T-cell (primary cell): ENCODE data around the gene WDR26. TPM values are rescaled to one million over a fixed set of nuclear protein-coding genes. Genes with fewer than 3 reads are reported as not detected.
"Not testable (repeated sequence)": the region's sequence is repeated elsewhere in the genome, so short reads cannot be mapped to it uniquely, and the experiment has no call there.

Experiments
- ATAC-seq, 4 experiments: fragments of 200-7000 bp in 3 of 4; fragments of 150-1000 bp in 1 of 4; cut with Tn5 transposase; replicated peaks in 1 of 4; 1 replicate in 3 of 4; 2 replicates in 1 of 4; pipeline ENCODE4 v1.10.0; 2021; ENCODE audit warnings: moderate library complexity in 3 of 4, mild to moderate bottlenecking in 2 of 4, moderate number of reproducible peaks in 1 of 4
- CTCF ChIA-PET, 2 donors: fragments of 300-600 bp; sonication (Branson Sonifier 250); formaldehyde crosslinking; loops; one replicate each; lab custom pipeline; 2022; ENCODE audit warnings: antibody characterized with exemption in 2 of 2; lab: Charles Lee
- POLR2A ChIA-PET, 2 donors: fragments of 300-600 bp; sonication (Branson Sonifier 250); formaldehyde crosslinking; loops; one replicate each; lab custom pipeline; 2022; ENCODE audit warnings: antibody characterized with exemption in 2 of 2; lab: Charles Lee
- DNase-seq, 35 experiments: peaks; one replicate each; pipeline versions ENCODE4 v3.0.0 to v3.0.0-alpha.2; 2013 to 2023
- H3K27ac ChIP-seq: one replicate; pipeline ENCODE4 v1.5.1; 2013; ENCODE audit warnings: low read length
- H3K27me3 ChIP-seq, 2 experiments: replicated peaks in 1 of 2; 1 replicate in 1 of 2; 2 replicates in 1 of 2; pipeline versions ENCODE4 v1.6.1 to v1.7.0; 2013; ENCODE audit warnings: low read length in 1 of 2, mixed read lengths in 1 of 2; ENCODE audit not compliant: control insufficient read depth in 2 of 2, insufficient read depth in 2 of 2; ENCODE audit errors: extremely low read depth in 1 of 2
- H3K36me3 ChIP-seq, 2 donors: 1 replicate in 1 of 2; 2 replicates in 1 of 2; pipeline versions ENCODE4 v1.6.1 to v1.7.0; 2013; ENCODE audit warnings: low read length in 1 of 2; ENCODE audit not compliant: control insufficient read depth in 2 of 2, insufficient read depth in 1 of 2; ENCODE audit errors: extremely low read depth in 1 of 2
- H3K4me1 ChIP-seq, 2 experiments: 1 replicate in 1 of 2; 2 replicates in 1 of 2; pipeline versions ENCODE4 v1.6.1 to v1.7.0; 2013; ENCODE audit warnings: low read length in 2 of 2, mixed read lengths in 1 of 2; ENCODE audit not compliant: insufficient read depth in 2 of 2, control insufficient read depth in 1 of 2; ENCODE audit errors: extremely low read depth in 1 of 2
- H3K4me3 ChIP-seq, 2 donors: 1 replicate in 1 of 2; 2 replicates in 1 of 2; pipeline versions ENCODE4 v1.5.1 to v1.7.0; 2013; ENCODE audit warnings: mild to moderate bottlenecking in 2 of 2, low read length in 1 of 2, moderate library complexity in 1 of 2; ENCODE audit not compliant: control insufficient read depth in 1 of 2; ENCODE audit errors: extremely low read depth in 1 of 2
- H3K9me3 ChIP-seq: 2 replicates; pipeline ENCODE4 v1.7.0; 2013
- H3K27ac Mint-ChIP-seq, 2 donors: one replicate each; pipeline ENCODE4 v1.8.0; 2020 to 2021; ENCODE audit warnings: mild to moderate bottlenecking in 2 of 2, mixed read lengths in 2 of 2
- H3K27me3 Mint-ChIP-seq, 2 donors: one replicate each; pipeline ENCODE4 v1.8.0; 2021 to 2022; ENCODE audit warnings: mixed read lengths in 2 of 2
- H3K36me3 Mint-ChIP-seq: one replicate; pipeline ENCODE4 v1.8.0; 2021; ENCODE audit warnings: mixed read lengths
- H3K4me1 Mint-ChIP-seq, 3 donors: one replicate each; pipeline ENCODE4 v1.8.0; 2020 to 2022; ENCODE audit warnings: mixed read lengths in 3 of 3, mild to moderate bottlenecking in 1 of 3
- H3K4me3 Mint-ChIP-seq, 3 donors: one replicate each; pipeline ENCODE4 v1.8.0; 2020 to 2022; ENCODE audit warnings: mild to moderate bottlenecking in 3 of 3, mixed read lengths in 3 of 3, moderate library complexity in 3 of 3
- H3K9me3 Mint-ChIP-seq, 3 donors: one replicate each; pipeline ENCODE4 v1.8.0; 2020 to 2022; ENCODE audit warnings: mixed read lengths in 3 of 3
- WGBS: methylation state at CpG from one replicate; pipeline ENCODE4 v1.1.5; 2013; ENCODE audit warnings: missing lambda C conversion rate; ENCODE audit not compliant: insufficient coverage; 5-methylcytosine and 5-hydroxymethylcytosine counted together
- total RNA-seq, 35 experiments: library from RNA in 6 of 35; stranded (reverse) in 6 of 35; fragments of 120-200 nt in 1 of 35; gene quantifications; one replicate each; pipeline versions ENCODE4 v1.2.1 to v1.2.4 and lab custom pipeline; 2013 to 2026

Gene WDR26
- total RNA-seq, 5 donors from 2014 or later (not counting 1 experiment from before 2014, with no cell fraction given): 90.7 to 166 (median 96.3) TPM

DNA sequence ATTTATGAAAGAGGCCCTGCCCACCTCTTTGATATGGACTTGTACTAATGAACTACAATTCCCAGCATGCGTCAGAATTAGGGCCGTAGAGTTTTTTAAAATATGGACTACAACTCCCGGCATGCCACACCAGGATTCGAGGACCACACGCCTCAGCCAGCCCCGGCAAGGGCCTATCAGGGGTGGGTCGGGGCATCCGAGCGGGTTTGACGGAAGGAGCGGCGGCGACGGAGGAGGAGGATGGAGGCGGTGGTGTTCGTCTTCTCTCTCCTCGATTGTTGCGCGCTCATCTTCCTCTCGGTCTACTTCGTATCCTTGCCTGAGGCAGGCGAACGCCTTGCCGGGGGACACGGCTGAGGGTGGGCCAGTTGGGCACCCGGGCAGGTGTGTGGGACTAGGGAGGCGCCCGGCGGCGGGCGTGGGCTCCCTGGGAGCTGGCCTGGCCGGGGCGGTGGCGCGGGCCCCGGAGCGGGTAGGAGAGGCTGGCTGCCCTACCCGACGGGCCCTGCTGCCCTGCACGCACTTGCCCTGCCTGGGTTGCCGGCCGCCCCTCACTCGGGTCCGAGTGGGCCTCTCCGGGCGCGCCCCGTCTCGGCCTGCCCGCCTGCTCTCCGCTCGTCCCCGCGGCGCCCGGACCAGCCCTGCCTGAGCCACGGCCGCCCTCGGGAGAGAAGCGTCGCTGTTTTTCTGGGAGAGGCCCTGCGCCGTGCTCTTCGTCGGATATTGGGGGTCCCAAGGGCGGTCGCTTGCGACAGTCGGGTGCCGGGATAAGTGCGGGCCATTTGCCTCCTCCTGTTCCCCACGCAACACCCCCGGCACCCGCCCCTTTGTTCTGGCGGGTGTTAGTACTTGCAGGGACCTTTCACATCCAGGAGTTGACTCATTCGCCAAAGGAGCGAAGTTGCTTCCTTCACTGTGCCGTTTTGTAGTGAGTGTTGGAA lies 77.6 kb downstream of the WDR26 start, which contains the start of gene CNIH4:
Gene CNIH4, plus strand, starts transcription at position 195 of the 941 bp plus-strand sequence. Its CDS starts 46 bp downstream, at position 241.
- Histone ChIP-seq H3K27ac (peak within 1 kb of the TSS; percentile 48), H3K36me3 (no peaks in the 10 kb centered on the region), H3K9me3 (no peaks in the 10 kb centered on the region), H3K27me3 (no peaks in the 10 kb centered on the region), H3K4me1 (peaks cover 14 to 31% of the 10 kb centered on the region in 2 experiments), H3K4me3 (peak within 1 kb of the TSS; percentile 57 to 74)
- ATAC-seq (peak; percentile 99), DNase-seq (peak; percentile 80 to 95 (median 91))
- under 1% methylated on average over 60 of the region's 78 CpGs for WGBS
- peak within 1 kb of the TSS; percentile 87 to 97 (median 91) for H3K4me3 Mint-ChIP-seq
- H3K36me3 Mint-ChIP-seq: peaks cover 4% of the 10 kb centered on the region
- ChIA-PET POLR2A (interaction anchor here (0.5 to 0.9 kb wide), 2 partner anchors 54 to 72 kb away, joined by 3 to 8 read pairs; no protein-coding TSS in a partner anchor), CTCF (interaction anchor here in 1 of 2 donors (1.5 kb wide), 1 partner anchor 74 kb away, joined by 3 read pairs; no protein-coding TSS in a partner anchor)
- peak within 1 kb of the TSS; percentile 86 to 87 for H3K27ac Mint-ChIP-seq
- no peaks in the 10 kb centered on the region for H3K27me3 Mint-ChIP-seq
- no peaks in the 10 kb centered on the region for H3K9me3 Mint-ChIP-seq
- peaks cover 24 to 46% (median 46%) of the 10 kb centered on the region in 3 donors for H3K4me1 Mint-ChIP-seq

GRCh38 chr1:224353975-224354925 lies 80.3 kb downstream of the WDR26 start:
- DNase-seq (no peak), ATAC-seq (no peak)
- Histone ChIP-seq H3K27ac (no peak overlapping the region), H3K9me3 (no peaks in the 10 kb centered on the region), H3K27me3 (no peaks in the 10 kb centered on the region), H3K4me1 (peaks cover 11 to 19% of the 10 kb centered on the region in 2 experiments), H3K36me3 (no peaks in the 10 kb centered on the region), H3K4me3 (no peak overlapping the region)
- POLR2A ChIA-PET: interaction anchor here in 1 of 2 donors (0.5 kb wide), 1 partner anchor 69 kb away, joined by 3 read pairs; no protein-coding TSS in a partner anchor
- WGBS: 100% methylated on average over 2 of the region's 5 CpGs
- H3K36me3 Mint-ChIP-seq: no peaks in the 10 kb centered on the region
- CTCF ChIA-PET: no interaction called here
- peaks cover 20 to 32% (median 28%) of the 10 kb centered on the region in 3 donors for H3K4me1 Mint-ChIP-seq
- H3K9me3 Mint-ChIP-seq: no peaks in the 10 kb centered on the region
- no peak overlapping the region for H3K4me3 Mint-ChIP-seq
- H3K27ac Mint-ChIP-seq: peak overlapping the region in 1 of 2 donors; percentile 79
- no peaks in the 10 kb centered on the region for H3K27me3 Mint-ChIP-seq

DNA sequence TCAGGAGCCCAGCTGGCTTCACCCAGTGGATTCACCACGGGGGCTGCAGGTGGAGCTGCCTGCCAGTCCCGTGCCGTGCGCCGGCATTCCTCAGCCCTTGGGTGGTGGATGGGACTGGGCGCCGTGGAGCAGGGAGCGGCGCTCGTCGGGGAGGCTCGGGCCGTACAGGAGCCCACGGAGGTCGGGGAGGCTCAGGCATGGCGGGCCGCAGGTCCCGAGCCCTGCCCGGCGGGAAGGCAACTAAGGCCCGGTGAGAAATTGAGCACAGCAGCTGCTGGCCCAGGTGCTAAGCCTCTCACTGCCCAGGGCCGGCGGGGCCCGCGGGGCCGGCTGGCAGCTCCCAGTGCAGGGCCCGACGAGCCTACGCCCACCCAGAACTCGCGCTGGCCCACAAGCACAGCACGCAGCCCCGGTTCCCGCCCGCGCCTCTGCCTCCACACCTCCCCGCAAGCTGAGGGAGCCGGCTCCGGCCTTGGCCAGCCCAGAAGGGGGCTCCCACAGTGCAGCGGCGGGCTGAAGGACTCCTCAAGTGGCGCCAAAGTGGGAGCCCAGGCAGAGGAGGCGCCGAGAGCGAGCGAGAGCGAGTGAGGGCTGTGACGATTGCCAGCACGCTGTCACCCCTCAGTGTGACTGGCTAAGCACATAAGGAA lies 82.0 kb downstream of the WDR26 start:
- H3K36me3 ChIP-seq, H3K4me3 ChIP-seq, H3K27me3 ChIP-seq, H3K4me3 Mint-ChIP-seq, H3K9me3 ChIP-seq, H3K36me3 Mint-ChIP-seq, CTCF ChIA-PET, H3K9me3 Mint-ChIP-seq, H3K27ac ChIP-seq, ATAC-seq, H3K27ac Mint-ChIP-seq, DNase-seq, H3K27me3 Mint-ChIP-seq: not testable (repeated sequence)
- POLR2A ChIA-PET: interaction anchor here in 1 of 2 donors (0.6 kb wide), 1 partner anchor 42 kb away, joined by 3 read pairs; no protein-coding TSS in a partner anchor
- H3K4me1 ChIP-seq: peaks cover 14 to 15% of the 10 kb centered on the region in 2 experiments
- H3K4me1 Mint-ChIP-seq: peaks cover 15 to 27% (median 25%) of the 10 kb centered on the region in 3 donors
- 95% methylated on average over 48 of the region's 49 CpGs for WGBS

DNA sequence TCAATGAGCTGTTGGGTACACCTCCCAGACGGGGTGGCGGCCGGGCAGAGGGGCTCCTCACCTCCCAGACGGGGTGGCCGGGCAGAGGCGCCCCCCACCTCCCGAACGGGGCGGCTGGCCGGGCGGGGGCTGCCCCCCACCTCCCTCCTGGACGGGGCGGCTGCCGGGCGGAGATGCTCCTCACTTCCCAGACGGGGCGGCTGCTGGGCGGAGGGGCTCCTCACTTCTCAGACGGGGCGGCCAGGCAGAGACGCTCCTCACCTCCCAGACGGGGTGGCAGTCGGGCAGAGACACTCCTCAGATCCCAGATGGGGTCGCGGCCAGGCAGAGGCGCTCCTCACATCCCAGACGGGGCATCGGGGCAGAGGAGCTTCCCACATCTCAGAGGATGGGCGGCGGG lies 84.9 kb downstream of the WDR26 start:
- H3K9me3 Mint-ChIP-seq, ATAC-seq, CTCF ChIA-PET, H3K36me3 ChIP-seq, POLR2A ChIA-PET, H3K9me3 ChIP-seq, H3K4me3 ChIP-seq, H3K27ac ChIP-seq, H3K4me3 Mint-ChIP-seq, H3K27me3 ChIP-seq, H3K27me3 Mint-ChIP-seq, H3K36me3 Mint-ChIP-seq, H3K27ac Mint-ChIP-seq, DNase-seq: not testable (repeated sequence)
- H3K4me1 ChIP-seq: peaks cover 10 to 17% of the 10 kb centered on the region in 2 experiments
- H3K4me1 Mint-ChIP-seq: peaks cover 18 to 31% (median 23%) of the 10 kb centered on the region in 3 donors
- 91% methylated on average over 5 of the region's 30 CpGs for WGBS

- ChIA-PET POLR2A (interaction anchor here in 1 of 2 donors (0.6 kb wide), 1 partner anchor 82 kb away, joined by 6 read pairs; no protein-coding TSS in a partner anchor), CTCF (no interaction called here)
- peaks cover 10 to 14% of the 10 kb centered on the region in 2 experiments for H3K4me1 ChIP-seq
- Mint-ChIP-seq H3K27me3 (no peaks in the 10 kb centered on the region), H3K4me1 (peaks cover 18 to 23% (median 21%) of the 10 kb centered on the region in 3 donors), H3K27ac (peak overlapping the region; percentile 79), H3K36me3 (no peaks in the 10 kb centered on the region), H3K4me3 (peak overlapping the region in 1 of 3 donors; percentile 17), H3K9me3 (peaks cover 0 to 4% (median 0%) of the 10 kb centered on the region in 3 donors)
- ATAC-seq (peak; percentile 66 to 93 (median 80)), DNase-seq (peak in 1 of 35 experiments; percentile 37)
- no peaks in the 10 kb centered on the region for H3K9me3 ChIP-seq
- no peak overlapping the region for H3K4me3 ChIP-seq
- H3K27me3 ChIP-seq: peaks cover 0 to 2% of the 10 kb centered on the region in 2 experiments
- WGBS: no CpG with 5 or more reads among the region's 2 CpGs
- no peaks in the 10 kb centered on the region for H3K36me3 ChIP-seq
- H3K27ac ChIP-seq: no peak overlapping the region
Observed at GRCh38 chr1:224348137-224348536, 86.5 kb downstream of the WDR26 start.
